Epithelial cell of proximal tubule (primary cell): ENCODE measurements around the gene TCEA2. TPM values are rescaled to one million over a fixed set of nuclear protein-coding genes. Genes with fewer than 3 reads are reported as not detected.

Experiments
- DNase-seq: peaks from one replicate; pipeline ENCODE4 v3.0.0-alpha.2; 2011; ENCODE audit warnings: low read depth
- H3K4me3 ChIP-seq: 2 replicates; pipeline ENCODE4 v1.5.1; 2011; ENCODE audit warnings: low read depth, mild to moderate bottlenecking, low read length
- CTCF ChIP-seq: conservative IDR thresholded peaks from 2 replicates; pipeline ENCODE4 v1.5.1; 2012; ENCODE audit warnings: low read depth, mild to moderate bottlenecking, low read length
- total RNA-seq: library from RNA; depleted of rRNA; stranded (reverse); fragments of >200 nt; gene quantifications from 2 replicates; pipeline ENCODE4 v1.2.3, GENCODE V29; 2015

Gene TCEA2
- 11.9 and 14.6 TPM in 2 replicates for total RNA-seq

- H3K4me3 ChIP-seq: peak within 1 kb of the TSS; percentile 86
- peak; percentile 55 for DNase-seq
- TF ChIP-seq CTCF: no peak
Measured at GRCh38 chr20:64062596-64063388, at the start of gene TCEA2. Gene TCEA2, plus strand, starts transcription at chr20:64063198. Its CDS starts 115 bp downstream, at chr20:64063313.

GRCh38 chr20:64015635-64016034, 47.4 kb upstream of the TCEA2 start:
- DNase-seq: no peak
- no peak overlapping the region for H3K4me3 ChIP-seq
- TF ChIP-seq CTCF: no peak

GRCh38 chr20:64021124-64021975, 41.6 kb upstream of the TCEA2 start:
- TF ChIP-seq CTCF: no peak
- no peak overlapping the region for H3K4me3 ChIP-seq
- DNase-seq: no peak

- DNase-seq: no peak
- TF ChIP-seq CTCF: no peak
- H3K4me3 ChIP-seq: no peak overlapping the region
Measured at GRCh38 chr20:64022671-64023360, 40.2 kb upstream of the TCEA2 start.

- H3K4me3 ChIP-seq: no peak overlapping the region
- no peak for TF ChIP-seq CTCF
Measured at GRCh38 chr20:64023361-64024140, 39.4 kb upstream of the TCEA2 start.

More at GRCh38 chr20:64023361-64024140, 39.4 kb upstream of the TCEA2 start:
- no peak for DNase-seq
